Right ventricle myocardium superior (tissue), 1 donor: ENCODE data around the gene LDLRAP1. TPM values are rescaled to one million over a fixed set of nuclear protein-coding genes. Genes with fewer than 3 reads are reported as not detected.
A peak's percentile ranks its signal among the peaks of the same experiment; 100 is the strongest.

Source experiments
- ATAC-seq: fragments of 200-7000 bp; cut with Tn5 transposase; one replicate; pipeline ENCODE4 v1.9.1; 2020; ENCODE audit warnings: mild to moderate bottlenecking; ENCODE audit not compliant: poor library complexity
- DNase-seq: peaks from one replicate; pipeline ENCODE4 v3.0.0-alpha.2; 2020
- intact Hi-C: fragments of 100-400 bp; cut with DNase I; formaldehyde crosslinking; loops from one replicate; pipeline ENCODE4 v1.11.2; 2022
- total RNA-seq: library from RNA; stranded (reverse); fragmentation: NEBNext Ultra II Directional; extraction: Animal tissue kit (Norgen Biotek cat#: 25700); gene quantifications from one replicate; pipeline ENCODE4 v1.2.1, GENCODE V29; 2021
- donor health status: DM: no; HTN: yes; CAD: no; lungs with severe emphysema.

Gene LDLRAP1
- total RNA-seq, 1 donor from 2014 or later, result 11.8 TPM

DNA sequence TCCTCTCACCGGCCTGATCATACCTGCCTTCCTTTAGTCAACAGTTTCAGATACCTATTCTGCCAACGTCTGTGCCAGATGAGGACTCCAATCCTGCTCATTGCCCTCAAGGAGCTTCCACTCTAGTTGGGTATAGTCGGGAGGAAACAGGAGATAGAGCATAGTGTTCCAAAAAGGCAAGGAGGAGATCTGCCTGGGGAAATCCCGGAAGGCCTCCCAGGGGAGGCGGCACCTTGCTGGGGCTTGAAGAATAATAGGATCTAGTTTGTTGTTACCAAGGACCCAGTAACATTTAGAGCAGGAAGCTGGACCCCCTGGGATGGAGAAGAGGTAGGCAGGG is 12.3 kb downstream of the LDLRAP1 start:
- no peak for DNase-seq
- ATAC-seq, result no peak
- intact Hi-C loops, result no loop called here

DNA sequence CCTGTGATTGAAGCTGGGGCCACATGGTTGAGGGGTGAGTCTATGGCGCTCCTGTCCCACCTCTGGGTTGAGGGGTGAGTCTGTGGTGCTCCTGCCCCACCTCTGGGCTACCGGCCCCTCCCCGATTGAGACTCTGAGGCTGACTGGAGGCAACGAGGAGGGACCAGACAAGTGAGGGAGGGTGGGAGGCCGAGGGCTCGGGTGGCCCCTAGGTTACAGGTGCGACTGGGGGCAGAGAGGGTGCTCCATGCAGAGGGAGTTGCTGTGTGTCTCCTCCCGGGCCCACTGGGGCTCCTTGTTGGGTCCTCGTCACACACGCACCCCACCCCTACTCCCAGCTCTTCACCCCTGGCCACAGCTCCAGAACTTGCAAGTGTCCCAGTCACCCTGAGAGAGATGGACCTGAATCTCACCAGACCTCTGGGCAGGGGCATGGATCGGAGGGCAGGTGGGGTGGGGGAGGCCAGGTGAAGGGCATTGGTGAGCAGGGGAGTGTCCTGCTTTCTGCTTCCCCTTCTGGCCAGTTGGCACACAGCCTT is 12.8 kb downstream of the LDLRAP1 start:
- no peak for DNase-seq
- intact Hi-C loops, result no loop called here

DNA sequence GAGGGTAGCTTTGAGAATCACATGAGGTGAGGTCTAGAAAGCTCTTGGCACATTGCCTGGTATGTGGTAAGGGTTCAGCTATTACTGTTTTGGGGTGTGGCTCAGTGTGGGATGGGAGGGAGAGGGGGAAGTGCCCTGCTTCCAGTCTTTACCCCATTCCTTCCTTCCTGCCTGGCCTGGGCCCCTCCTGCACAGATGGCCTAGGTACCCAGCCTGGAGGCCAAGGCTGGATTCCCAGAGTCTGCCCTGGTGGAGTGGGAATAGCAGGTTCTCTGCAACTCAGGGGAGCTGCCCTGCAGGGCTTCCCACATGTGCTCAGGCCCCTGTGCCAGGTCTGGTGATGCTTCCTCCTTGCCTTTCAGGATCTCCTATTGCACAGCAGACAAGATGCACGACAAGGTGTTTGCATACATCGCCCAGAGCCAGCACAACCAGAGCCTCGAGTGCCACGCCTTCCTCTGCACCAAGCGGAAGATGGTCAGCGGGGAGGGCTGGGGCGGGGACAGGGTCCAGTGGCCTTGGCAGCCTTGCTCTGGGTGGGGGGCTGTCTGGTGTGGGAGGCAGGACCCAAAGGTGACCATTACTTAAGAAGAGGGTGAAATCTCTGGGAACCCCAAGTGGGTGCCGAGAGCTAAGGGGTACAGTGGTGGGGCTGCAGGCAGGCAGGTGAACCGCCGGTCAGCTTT is 13.5 kb downstream of the LDLRAP1 start:
- DNase-seq (no peak), ATAC-seq (peak; percentile 25)
- intact Hi-C loops, result no loop called here

More for the DNA sequence above, 12.8 kb downstream of the LDLRAP1 start:
- ATAC-seq, result no peak

DNA sequence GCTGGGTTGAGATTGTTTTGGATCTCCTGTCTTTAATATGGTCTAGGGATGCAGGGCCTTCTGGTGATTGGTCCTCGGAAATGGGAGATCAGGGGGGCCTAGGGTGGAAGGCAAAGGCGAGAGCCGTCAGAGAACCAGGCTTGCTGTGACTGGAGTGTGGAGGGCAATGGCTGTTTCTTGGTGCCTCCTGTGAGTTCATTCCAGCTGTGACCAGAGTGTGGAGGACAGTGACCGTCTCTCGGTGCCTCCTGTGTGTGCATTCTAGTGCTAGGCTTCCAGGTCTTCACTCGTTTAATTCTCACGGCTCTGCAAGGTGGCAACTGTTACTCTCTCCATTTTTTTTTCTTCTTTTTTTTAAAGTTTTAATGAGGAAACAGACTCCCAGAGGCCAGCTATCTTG is 14.1 kb downstream of the LDLRAP1 start:
- intact Hi-C loops, result no loop called here
- no peak for ATAC-seq
- DNase-seq, result no peak

DNA sequence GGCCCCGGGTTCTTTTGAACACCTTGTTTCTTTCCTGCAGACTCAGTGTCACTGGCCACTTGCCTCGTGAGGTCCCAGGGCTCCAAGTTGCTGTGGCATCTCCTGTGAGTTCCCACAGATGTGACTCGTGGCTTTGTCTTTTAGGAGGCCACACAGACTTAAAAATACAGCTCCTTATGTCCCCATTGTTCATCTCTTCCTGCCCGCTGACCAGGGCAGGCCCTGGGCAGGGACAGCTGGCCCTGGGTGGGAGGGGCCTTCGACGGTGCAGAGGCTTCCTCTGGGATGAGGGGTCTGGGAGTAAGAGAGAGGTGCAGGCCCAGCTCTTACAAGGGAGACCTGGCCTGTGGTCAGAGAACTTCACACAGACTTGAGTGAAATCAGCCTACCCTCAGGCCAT is 15.6 kb downstream of the LDLRAP1 start:
- no peak for ATAC-seq

DNA sequence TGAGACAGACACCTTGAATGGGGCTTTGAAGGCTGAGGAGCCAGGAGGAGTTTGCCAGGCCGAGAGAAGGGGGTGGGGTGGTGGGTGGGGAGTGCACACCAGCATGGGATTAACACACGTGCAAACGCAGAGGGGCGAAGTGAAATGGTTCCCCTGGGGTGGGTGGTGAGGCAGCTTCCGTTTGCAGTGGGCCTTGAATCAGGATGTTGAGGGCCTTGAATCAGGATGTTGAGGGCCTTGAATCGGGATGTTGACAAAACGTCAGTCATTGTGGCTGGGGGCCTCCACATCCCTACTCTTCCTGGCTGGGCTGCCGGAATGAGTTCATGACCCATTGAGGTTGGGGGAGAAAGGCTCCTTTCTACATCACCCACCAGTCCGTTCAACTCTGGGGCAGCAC is 16.6 kb downstream of the LDLRAP1 start:
- intact Hi-C loops, result no loop called here
- DNase-seq, result no peak
- no peak for ATAC-seq

More for the DNA sequence above, 15.6 kb downstream of the LDLRAP1 start:
- DNase-seq, result no peak
- intact Hi-C loops, result no loop called here

DNA sequence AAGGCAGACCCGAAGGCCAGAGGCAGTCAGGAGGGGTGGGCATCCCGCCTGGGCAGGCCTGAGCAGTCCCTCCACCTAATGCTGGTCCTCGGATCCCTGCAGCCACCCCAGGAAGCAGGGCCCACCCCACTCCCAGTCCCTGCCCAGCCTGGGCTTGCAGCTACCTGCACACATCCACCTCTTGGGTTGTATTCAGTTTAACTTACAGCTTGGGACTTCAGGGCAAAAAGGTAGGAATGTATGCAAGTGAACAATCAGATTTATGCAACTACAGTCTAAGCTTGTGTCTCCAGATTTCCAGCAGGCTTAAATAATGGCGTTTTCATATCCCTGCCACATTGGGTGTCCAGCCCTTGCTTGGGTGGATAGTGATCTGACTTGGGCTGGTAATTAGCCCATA is 17.4 kb downstream of the LDLRAP1 start:
- DNase-seq, result no peak
- intact Hi-C loops, result no loop called here
- no peak for ATAC-seq

DNA sequence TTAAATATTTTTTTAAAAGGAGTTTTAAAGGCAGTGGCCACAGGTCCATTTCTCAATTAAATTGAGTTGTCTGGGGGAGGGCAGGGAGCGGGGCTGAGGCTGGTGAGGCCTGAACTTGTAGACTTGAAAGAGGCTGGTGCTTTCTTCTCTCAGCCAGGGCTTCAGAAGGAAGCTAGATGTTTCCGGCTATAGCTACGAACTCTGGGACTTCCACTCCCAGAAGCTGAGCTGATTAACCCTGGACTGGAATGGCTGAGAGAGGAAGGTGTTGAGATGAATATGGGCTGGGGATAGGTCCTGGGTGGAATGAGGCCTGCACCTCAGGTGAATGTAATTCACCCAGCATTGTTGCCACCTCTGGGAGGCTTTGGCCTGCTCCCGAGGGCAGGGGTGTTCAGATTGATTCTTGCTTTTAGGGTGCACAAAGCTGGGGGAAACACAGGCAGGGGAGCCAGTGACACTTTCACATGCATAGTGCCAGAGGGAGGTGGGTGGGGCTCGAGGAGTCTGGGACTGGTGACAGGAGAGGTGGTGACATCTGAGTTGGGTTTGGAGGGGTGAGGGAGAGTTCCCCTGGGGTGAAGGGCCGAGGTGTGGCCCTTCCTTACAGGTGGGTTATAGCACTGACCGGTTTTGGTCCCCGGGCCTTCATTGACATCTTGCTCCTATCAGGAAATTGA is 18.2 kb downstream of the LDLRAP1 start:
- intact Hi-C loops, result no loop called here
- DNase-seq (no peak), ATAC-seq (no peak)

DNA sequence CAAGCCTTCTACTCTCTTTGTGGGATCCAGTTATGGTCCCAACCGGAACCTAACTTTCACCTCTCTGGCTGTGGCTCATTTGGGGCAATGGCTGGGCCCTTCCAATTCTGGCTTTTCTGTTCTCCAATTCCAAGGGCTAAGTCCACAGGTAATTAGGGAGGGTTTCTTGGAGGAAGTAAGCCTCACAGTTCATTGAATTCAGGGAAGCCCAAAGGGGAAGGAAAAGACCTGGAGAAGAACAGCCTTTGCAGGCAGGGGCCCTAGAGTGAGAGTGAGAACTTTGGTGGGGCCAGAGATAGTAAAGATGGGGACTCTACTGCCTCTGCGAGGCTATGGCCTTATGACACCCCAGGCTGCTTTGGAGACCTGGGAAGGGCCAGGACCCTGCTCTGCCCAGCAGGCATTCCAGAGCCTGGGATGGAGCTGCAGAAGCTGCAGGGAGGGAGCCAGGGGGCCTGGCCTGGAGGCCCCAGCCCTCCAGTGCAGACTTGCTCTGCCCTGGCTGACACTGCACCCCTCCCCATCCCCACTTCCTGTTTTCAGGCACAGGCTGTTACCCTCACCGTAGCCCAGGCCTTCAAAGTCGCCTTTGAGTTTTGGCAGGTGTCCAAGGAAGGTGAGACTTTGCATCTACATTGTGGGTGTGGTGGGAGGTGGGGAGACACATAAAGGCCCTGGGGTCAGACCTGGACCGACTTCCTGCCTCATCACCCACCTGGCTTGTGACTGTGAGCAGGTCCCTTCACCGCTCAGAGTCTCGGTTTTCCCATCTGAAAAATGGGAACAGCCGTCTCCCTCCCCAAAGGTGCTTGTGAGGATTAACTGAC is 18.9 kb downstream of the LDLRAP1 start:
- ATAC-seq (no peak), DNase-seq (no peak)
- intact Hi-C loops, result no loop called here

DNA sequence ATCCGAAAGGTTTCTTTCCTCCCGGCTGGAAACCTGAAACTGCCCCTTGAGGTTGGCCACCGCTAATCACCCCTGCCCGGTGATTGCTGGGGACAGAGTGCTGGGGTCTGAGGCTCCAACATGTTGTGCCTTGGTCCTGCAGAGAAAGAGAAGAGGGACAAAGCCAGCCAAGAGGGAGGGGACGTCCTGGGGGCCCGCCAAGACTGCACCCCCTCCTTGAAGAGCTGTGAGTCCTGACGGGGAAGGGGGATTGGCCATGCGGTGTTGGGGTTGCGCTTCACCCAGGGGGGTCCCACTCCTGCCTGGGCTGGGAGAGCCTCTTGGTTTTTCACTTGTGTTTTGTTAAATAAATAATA is 19.5 kb downstream of the LDLRAP1 start:
- DNase-seq (no peak), ATAC-seq (no peak)
- intact Hi-C loops, result no loop called here

DNA sequence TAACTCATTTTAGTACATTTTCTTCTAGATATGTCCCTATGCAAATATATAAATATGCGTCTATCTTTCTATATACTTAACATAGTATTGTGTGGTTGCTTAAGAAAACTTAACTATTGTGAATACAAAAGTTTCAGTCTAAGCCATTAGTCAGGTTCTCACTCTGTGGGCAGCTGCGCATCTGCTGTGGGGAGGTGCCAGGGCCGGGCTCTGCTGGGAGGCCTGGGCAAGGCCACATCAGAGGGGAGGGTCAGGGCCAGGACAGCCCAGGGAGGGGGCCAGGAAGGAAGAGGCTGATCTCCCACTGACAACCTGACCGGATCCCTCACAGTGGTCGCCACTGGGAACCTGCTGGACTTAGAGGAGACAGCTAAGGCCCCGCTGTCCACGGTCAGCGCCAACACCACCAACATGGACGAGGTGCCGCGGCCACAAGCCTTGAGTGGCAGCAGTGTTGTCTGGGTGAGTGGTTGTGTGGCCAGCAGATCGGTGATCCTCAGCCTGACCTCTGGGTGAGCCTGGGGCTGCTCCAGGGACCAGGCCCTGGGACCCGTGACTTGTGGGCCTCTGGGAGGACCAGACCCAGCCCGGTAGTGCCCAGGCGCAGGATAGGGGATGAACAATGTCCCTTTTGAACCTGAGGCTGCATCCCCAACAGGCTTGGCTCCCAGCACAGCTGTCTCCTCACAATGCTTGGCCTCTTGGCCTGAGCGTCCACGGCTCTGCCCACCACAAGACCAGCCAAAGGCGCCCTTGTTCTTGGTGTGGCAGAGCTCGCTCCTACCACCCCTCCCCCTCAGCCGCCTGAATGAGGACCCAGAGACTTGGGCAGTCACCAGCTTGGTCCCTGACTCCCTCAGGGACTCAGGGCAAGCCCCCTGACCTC is 20.2 kb downstream of the LDLRAP1 start:
- intact Hi-C loops, result no loop called here
- ATAC-seq (no peak), DNase-seq (no peak)

DNA sequence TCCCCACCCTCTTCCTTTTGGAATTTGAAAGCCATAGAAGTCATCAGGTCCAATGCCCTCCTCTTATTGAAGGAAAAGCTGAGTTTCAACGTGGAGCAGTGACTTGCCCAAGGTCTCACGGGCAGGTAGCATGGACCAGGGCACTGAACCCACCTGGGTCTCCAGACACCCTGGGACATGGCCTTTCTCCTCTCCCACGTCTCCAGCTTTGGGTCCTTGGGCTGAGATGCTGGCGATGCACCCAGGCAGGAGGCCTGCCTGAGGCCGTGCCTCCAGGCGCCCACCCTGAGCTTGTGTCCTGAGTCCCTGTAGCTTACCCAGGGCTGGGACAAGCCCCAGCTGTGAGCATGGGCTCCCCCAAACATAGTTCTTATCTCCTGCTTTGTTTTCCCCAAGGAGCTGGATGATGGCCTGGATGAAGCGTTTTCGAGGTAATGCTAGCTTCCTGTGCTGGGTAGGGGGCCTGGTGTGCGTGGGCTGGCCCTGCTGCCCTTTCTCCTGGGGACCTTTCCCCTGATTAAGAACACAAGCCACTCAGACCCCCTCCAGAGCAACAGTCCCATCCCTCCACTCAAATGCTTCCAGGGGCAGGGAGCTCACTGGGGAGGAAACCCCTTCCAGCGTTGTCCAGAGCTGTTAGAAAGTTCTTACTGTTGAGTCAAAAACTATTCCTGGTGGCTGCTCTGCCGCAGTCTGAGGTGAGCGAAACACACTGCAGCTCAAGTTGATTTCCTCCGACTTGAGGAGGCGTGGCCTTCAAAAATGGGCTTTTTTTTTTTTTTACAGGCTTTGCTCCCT is 21.6 kb downstream of the LDLRAP1 start:
- intact Hi-C loops, result no loop called here
- ATAC-seq (no peak), DNase-seq (no peak)

DNA sequence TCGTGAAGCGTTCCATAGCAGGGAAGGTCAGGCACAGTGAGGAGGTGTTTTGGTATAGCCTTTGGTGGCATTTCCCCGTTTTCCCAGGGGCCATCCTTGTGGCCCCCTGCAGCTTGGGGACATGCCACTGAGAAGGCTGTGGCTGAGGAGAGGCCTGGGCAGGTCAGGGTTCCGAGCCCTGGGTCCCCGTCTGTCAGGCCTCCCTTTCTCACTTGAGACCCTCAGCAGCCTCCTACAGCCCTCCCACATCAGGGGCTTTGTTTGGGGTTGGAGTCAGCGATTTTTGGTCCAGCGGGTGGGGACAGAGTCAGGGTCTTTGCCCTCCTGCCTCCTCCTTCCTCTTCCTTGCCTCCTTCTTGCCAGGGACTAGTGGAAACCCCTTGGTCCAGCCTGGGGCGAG is 22.2 kb downstream of the LDLRAP1 start:
- ATAC-seq, result no peak
- no peak for DNase-seq
- intact Hi-C loops, result no loop called here

DNA sequence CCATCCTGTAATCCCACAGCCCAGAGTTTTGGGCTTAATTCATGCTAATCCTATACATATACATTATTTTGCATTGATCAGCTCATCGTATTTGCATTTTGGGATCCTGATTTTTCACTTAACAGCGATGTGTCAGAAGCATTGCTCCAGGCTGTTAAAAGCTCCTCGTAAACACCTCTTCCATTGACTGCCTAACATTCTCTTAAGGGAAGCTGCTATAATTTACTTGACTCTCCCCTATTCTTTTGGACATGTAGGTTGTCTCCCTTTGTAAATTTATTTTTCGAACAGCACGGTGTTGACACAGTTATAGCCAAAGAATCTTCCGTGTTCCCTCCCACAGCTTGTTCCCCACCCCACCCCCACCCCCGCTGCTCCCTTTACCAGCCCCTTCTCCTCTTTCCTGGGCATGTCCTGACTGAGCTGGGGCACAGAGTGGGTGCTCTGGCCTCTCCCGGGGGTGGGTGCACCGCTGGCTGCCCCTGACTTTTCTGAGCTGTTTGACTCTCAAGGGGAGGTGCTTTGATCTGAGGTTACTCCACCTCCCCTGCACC is 22.8 kb downstream of the LDLRAP1 start:
- DNase-seq (no peak), ATAC-seq (no peak)
- intact Hi-C loops, result no loop called here

DNA sequence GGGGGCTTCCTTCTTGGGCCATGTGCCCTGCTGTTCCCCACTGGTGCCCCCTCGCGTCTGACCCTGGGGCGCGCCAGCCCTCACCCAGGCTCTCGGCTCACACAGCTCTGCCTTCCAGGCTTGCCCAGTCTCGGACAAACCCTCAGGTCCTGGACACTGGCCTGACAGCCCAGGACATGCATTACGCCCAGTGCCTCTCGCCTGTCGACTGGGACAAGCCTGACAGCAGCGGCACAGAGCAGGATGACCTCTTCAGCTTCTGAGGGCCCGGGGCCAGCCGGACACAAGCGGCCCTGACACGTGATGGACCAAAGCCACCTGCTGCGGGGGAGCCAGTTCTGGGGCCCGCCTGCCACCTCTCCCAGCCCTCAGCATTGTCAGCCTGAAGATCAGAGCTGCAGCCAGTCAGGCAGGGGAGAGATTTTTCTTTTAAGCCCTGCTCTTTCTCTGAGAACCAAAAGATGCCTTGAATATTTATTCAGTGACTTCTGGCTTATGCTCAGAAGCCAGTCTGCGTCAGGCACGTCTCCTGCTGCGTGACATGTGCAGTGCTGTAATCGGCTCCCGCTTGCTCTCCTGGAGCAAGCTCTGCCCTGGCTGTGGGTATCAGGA is 23.4 kb downstream of the LDLRAP1 start:
- ATAC-seq, result peak; percentile 73
- DNase-seq, result peak; percentile 76
- intact Hi-C loops, result no loop called here

DNA sequence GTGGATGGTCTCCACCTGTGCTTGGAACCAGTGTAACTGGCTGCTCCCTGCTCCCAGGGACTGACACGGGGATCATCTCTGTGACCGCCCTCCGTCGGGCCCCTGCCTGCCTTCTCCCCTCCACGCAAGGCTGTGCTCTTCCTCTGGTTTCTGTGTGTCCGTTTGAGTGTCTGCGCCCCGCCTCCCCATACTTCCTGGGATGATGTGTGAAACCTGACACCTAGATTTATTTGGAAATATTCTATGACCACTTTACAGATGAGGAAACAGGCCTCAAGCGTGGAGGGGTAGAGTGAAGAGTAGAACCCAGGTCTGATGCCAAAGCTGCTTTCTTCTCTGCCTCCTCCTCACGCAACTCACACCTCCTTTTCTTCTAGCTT is 24.3 kb downstream of the LDLRAP1 start:
- intact Hi-C loops, result no loop called here
- DNase-seq, result no peak
- peak; percentile 14 for ATAC-seq

DNA sequence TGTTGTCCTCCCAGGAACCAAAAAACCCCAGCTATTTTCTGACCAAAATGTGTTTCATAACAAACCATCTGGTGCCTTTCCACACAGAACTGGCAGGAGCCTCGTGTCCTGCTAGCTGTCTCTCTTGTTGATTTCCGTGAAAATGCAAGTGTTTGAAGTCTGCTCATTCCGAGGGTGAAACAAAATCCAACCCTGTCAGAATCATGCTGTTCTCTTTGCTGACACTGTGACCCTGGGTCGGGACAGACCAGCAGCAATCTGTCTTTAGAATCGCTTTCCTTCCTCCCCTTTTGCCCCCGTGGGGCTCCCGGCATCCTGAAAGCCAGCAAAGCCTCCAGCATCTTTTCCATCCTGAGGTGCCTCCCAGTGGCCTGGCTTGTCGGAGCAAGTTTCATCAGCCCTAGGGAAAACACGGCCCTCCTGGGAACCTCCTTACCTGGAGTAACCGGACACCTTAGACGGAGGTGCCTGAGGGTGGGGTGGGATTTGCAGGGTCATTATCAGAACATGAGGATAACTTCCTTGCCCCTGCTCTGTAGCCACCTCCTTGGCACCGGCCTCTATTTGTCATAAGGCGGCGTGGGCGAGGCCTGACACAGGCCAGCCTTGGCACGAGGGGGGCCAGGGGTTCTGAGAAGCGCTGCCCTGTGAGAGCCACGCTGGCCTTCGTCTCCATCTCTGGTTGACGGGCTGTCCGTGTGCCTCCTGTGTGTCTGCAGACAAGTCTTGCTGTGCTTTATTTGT is 24.9 kb downstream of the LDLRAP1 start:
- ATAC-seq, result peak; percentile 38
- no peak for DNase-seq
- intact Hi-C loops, result no loop called here
